Adrenal gland (tissue), 5 donors: ENCODE measurements around the gene RALGAPA2.

Experiments
- POLR2A ChIP-seq, 2 donors: fragments of 450-650 bp; IDR thresholded peaks; one replicate each; pipeline ENCODE4 v1.6.1; 2017; ENCODE audit warnings: antibody characterized with exemption in 2 of 2, mild to moderate bottlenecking in 2 of 2, moderate library complexity in 1 of 2
- TF ChIP-seq, protein P1 (sequence below), 6 experiments: fragments of 450-650 bp in 4 of 6; fragments of 200-600 bp in 2 of 6; sonication (generic) in 1 of 6; IDR thresholded peaks; 1 replicate in 5 of 6; 2 replicates in 1 of 6; pipeline versions ENCODE4 v1.5.1 to v1.8.0; 2016 to 2021; ENCODE audit warnings: antibody characterized with exemption in 6 of 6, mild to moderate bottlenecking in 2 of 6, moderate library complexity in 1 of 6
- donor health status: DM: no; HTN: no; CAD: no.

DNA sequence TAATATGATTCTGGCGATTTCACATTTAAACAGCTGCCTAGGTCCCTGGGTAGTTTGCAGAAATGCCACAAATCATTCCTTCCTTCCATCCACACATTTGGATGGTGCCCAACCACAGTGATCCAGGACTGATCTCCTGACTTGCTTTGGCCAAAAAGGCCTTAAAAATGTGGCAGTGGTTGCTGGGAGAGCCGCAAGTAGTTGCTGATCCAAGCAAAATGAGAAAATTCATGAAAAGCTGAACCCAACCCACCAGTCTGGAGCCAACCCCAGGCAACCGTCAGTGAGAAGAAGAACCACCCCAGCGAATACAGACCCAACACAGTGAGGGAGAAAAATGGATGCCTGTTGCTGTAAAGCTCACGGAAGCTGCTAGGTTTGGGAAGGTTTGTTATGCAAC is 25.1 kb downstream of the RALGAPA2 start:
- TF ChIP-seq, protein P1, sequence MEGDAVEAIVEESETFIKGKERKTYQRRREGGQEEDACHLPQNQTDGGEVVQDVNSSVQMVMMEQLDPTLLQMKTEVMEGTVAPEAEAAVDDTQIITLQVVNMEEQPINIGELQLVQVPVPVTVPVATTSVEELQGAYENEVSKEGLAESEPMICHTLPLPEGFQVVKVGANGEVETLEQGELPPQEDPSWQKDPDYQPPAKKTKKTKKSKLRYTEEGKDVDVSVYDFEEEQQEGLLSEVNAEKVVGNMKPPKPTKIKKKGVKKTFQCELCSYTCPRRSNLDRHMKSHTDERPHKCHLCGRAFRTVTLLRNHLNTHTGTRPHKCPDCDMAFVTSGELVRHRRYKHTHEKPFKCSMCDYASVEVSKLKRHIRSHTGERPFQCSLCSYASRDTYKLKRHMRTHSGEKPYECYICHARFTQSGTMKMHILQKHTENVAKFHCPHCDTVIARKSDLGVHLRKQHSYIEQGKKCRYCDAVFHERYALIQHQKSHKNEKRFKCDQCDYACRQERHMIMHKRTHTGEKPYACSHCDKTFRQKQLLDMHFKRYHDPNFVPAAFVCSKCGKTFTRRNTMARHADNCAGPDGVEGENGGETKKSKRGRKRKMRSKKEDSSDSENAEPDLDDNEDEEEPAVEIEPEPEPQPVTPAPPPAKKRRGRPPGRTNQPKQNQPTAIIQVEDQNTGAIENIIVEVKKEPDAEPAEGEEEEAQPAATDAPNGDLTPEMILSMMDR (IDR thresholded peaks at IDR 0.05) = no peak
- TF ChIP-seq POLR2A (IDR thresholded peaks at IDR 0.05) = no peak
